SJCRH30 (cell line): ENCODE results near the gene NCBP3. TPM values are rescaled to one million over a fixed set of nuclear protein-coding genes. Genes with fewer than 3 reads are reported as not detected.

Source experiments
- DNase-seq, 2 experiments: peaks; one replicate each; pipeline ENCODE4 v3.0.0-alpha.2; 2015 to 2020
- H3K27ac ChIP-seq: fragments of 250-450 bp; sonication (Bioruptor Pico); 2 replicates; pipeline ENCODE4 v1.5.1; 2020; ENCODE audit warnings: mild to moderate bottlenecking, moderate library complexity
- H3K27me3 ChIP-seq: fragments of 250-450 bp; sonication (Bioruptor Pico); 2 replicates; pipeline ENCODE4 v1.5.1; 2020; ENCODE audit warnings: mild to moderate bottlenecking, moderate library complexity
- H3K36me3 ChIP-seq: fragments of 250-450 bp; sonication (Bioruptor Pico); 2 replicates; pipeline ENCODE4 v1.5.1; 2020; ENCODE audit warnings: mild to moderate bottlenecking, moderate library complexity
- H3K4me1 ChIP-seq: fragments of 250-450 bp; sonication (Bioruptor Pico); 2 replicates; pipeline ENCODE4 v1.5.1; 2020; ENCODE audit warnings: mild to moderate bottlenecking, moderate library complexity
- H3K4me3 ChIP-seq: fragments of 250-450 bp; sonication (Bioruptor Pico); 2 replicates; pipeline ENCODE4 v1.5.1; 2020; ENCODE audit warnings: mild to moderate bottlenecking, moderate library complexity
- H3K9me3 ChIP-seq: fragments of 250-450 bp; sonication (Bioruptor Pico); replicated peaks from 2 replicates; pipeline ENCODE4 v1.5.1; 2020; ENCODE audit warnings: mild to moderate bottlenecking, moderate library complexity
- total RNA-seq: library from RNA; depleted of rRNA; stranded (reverse); fragments of >200 nt; shearing (Covaris generic); gene quantifications from 2 replicates; pipeline ENCODE4 v1.2.3, GENCODE V29; 2014

The NCBP3 gene
- total RNA-seq, 1 experiment from 2014 or later: 25.4 TPM

DNA sequence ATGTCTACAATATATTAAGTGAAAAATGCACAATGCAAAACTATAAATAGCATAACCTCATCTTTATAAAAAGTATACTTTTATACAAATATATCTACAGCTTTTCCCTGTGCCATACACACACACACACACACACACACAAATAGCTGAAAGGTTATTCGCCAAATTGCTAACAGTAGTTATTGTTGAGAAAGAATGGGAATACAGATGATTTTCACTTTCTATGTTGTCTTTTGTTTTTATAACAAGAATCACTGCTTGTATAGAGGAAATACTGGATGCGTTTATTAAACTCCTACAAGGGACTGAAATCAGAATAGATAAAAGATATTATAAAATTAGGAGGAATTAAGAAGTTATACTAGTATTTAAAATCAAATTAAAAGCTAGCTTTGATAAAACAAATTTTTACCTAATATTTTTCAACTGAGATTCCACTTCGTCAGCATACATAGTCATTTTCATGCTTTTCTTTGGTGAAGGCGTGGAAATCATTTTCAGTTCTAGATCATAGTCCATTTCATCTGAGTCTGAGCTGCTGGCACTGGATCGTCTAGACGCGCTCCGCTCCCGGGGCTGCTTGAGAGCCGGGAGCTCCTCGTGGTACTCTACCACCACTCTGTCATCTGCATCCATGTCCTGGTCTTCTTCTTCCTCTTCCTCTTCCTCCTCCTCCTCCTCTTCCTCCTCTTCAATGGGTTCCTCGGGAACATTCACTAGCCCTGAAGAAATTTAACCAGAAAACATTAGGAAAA, 28.0 kb downstream of the NCBP3 start:
- Histone ChIP-seq H3K4me1 (no peaks in the 10 kb centered on the region), H3K9me3 (no peaks in the 10 kb centered on the region), H3K27me3 (no peaks in the 10 kb centered on the region), H3K4me3 (no peak overlapping the region), H3K27ac (no peak overlapping the region), H3K36me3 (peaks cover 18% of the 10 kb centered on the region)
- DNase-seq: no peak

- Histone ChIP-seq H3K36me3 (peaks cover 10% of the 10 kb centered on the region), H3K4me3 (no peak overlapping the region), H3K27me3 (no peaks in the 10 kb centered on the region), H3K4me1 (no peaks in the 10 kb centered on the region), H3K9me3 (no peaks in the 10 kb centered on the region), H3K27ac (no peak overlapping the region)
- no peak for DNase-seq
Measured at GRCh38 chr17:3815925-3816324, 30.1 kb downstream of the NCBP3 start.

GRCh38 chr17:3815122-3815521, 30.9 kb downstream of the NCBP3 start:
- peaks cover 10% of the 10 kb centered on the region for H3K36me3 ChIP-seq
- no peak overlapping the region for H3K27ac ChIP-seq
- no peak for DNase-seq
- H3K27me3 ChIP-seq: no peaks in the 10 kb centered on the region
- no peaks in the 10 kb centered on the region for H3K4me1 ChIP-seq
- no peak overlapping the region for H3K4me3 ChIP-seq
- H3K9me3 ChIP-seq: no peaks in the 10 kb centered on the region

- no peak for DNase-seq
- H3K36me3 ChIP-seq: peaks cover 10% of the 10 kb centered on the region
- no peaks in the 10 kb centered on the region for H3K4me1 ChIP-seq
- no peak overlapping the region for H3K4me3 ChIP-seq
- no peaks in the 10 kb centered on the region for H3K27me3 ChIP-seq
- no peak overlapping the region for H3K27ac ChIP-seq
- H3K9me3 ChIP-seq: no peaks in the 10 kb centered on the region
Measured at GRCh38 chr17:3814361-3814760, 31.7 kb downstream of the NCBP3 start.

- H3K36me3 ChIP-seq: peaks cover 7% of the 10 kb centered on the region
- no peak for DNase-seq
- no peak overlapping the region for H3K27ac ChIP-seq
- no peaks in the 10 kb centered on the region for H3K27me3 ChIP-seq
- H3K4me3 ChIP-seq: no peak overlapping the region
- no peaks in the 10 kb centered on the region for H3K9me3 ChIP-seq
- no peaks in the 10 kb centered on the region for H3K4me1 ChIP-seq
Measured at GRCh38 chr17:3813171-3813570, 32.9 kb downstream of the NCBP3 start.

DNA sequence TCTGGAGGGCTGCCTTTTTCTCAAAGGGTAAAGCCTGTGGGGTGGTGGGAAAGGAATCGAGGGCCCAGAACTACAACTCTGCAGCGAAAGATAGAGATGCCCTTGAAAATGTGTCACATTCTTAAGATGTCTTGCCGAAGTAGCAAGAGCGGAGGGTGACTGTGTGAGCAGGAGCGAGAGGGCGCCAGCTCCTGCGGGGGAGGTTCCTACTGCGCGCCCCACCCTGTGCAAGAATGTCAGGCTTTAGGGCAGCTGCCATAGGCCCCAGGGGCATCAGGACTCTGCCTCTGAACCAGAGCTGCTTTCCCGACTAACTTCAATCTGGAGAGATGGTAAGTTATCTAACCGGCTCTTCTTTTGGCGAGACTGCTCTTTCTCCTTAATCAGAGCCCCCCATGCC, 33.3 kb downstream of the NCBP3 start:
- Histone ChIP-seq H3K36me3 (peaks cover 5% of the 10 kb centered on the region), H3K4me3 (no peak overlapping the region), H3K27me3 (no peaks in the 10 kb centered on the region), H3K27ac (no peak overlapping the region), H3K9me3 (no peaks in the 10 kb centered on the region), H3K4me1 (no peaks in the 10 kb centered on the region)
- no peak for DNase-seq

DNA sequence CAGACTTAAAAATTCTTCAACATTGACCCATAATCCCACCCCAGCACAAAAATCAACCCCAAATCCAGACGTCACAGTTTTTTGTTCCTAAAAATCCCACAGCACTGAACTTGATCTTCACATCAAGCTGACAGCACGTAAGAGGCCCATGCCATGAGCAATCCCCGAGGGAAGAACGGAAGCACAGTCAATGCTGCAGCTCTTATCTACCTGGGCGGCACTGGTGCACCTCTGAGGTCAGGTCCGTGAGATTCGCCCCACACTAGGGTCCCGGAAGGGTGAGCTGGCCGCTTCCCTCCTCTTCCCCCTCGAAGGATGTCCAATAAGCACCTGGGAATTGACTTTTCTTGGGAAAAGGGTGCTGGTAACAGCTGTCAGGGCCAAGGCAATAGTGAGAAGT, 33.8 kb downstream of the NCBP3 start:
- Histone ChIP-seq H3K36me3 (peaks cover 2% of the 10 kb centered on the region), H3K27ac (no peak overlapping the region), H3K9me3 (no peaks in the 10 kb centered on the region), H3K4me1 (no peaks in the 10 kb centered on the region), H3K27me3 (no peaks in the 10 kb centered on the region), H3K4me3 (no peak overlapping the region)
- no peak for DNase-seq

DNA sequence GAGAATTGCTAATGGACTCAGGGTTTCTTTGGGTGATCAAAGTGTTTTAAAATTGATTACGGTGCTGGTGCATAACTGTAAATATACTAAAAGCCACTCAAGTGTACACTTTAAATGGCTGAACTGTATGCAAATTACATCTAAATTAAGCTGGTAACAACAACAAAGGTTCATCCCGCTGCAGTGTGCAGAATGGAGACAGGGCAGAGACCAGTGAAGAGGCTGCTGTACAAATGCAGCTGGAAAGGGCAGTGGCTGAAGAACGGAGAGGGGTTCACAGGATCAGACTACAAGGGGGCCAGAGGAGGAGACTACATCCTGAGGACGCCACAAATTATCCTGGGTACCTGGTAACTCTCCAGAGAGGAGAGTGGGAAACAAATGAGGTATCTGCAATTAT, 36.0 kb downstream of the NCBP3 start:
- Histone ChIP-seq H3K4me3 (no peak overlapping the region), H3K9me3 (no peaks in the 10 kb centered on the region), H3K27me3 (no peaks in the 10 kb centered on the region), H3K4me1 (no peaks in the 10 kb centered on the region), H3K36me3 (peaks cover 2% of the 10 kb centered on the region; the same call in 1 of the 2 replicates), H3K27ac (no peak overlapping the region)
- DNase-seq: no peak

DNA sequence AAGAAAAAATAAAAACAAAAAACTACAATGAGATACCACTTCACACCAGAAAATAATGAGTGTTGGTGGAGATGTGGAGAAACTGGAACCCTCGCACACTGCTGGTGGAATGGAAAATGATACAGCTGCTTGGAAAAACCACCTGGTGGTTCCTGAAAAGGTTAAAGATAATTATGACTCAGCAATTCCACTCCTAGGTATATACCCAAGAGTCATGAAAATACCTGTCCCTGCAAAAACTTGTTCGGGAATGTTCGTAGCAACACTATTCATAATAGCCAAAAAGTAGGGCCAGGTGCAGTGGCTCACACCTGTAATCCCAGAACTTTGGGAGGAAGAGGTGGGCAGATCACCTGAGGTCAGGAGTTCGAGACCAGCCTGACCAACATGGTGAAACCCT, 36.9 kb downstream of the NCBP3 start:
- DNase-seq: no peak
- Histone ChIP-seq H3K4me3 (no peak overlapping the region), H3K27ac (no peak overlapping the region), H3K36me3 (peaks cover under 1% of the 10 kb centered on the region; the same call in 1 of the 2 replicates), H3K9me3 (no peaks in the 10 kb centered on the region), H3K4me1 (no peaks in the 10 kb centered on the region), H3K27me3 (no peaks in the 10 kb centered on the region)

- no peak overlapping the region for H3K27ac ChIP-seq
- no peak overlapping the region for H3K4me3 ChIP-seq
- DNase-seq: no peak
- H3K9me3 ChIP-seq: no peaks in the 10 kb centered on the region
- H3K36me3 ChIP-seq: no peaks in the 10 kb centered on the region
- no peaks in the 10 kb centered on the region for H3K27me3 ChIP-seq
- no peaks in the 10 kb centered on the region for H3K4me1 ChIP-seq
Measured at GRCh38 chr17:3808701-3809100, 37.3 kb downstream of the NCBP3 start.

- Histone ChIP-seq H3K27me3 (no peaks in the 10 kb centered on the region), H3K9me3 (no peaks in the 10 kb centered on the region), H3K36me3 (no peaks in the 10 kb centered on the region), H3K27ac (no peak overlapping the region), H3K4me1 (no peaks in the 10 kb centered on the region), H3K4me3 (no peak overlapping the region)
- no peak for DNase-seq
Measured at GRCh38 chr17:3805581-3805980, 40.5 kb downstream of the NCBP3 start.

DNA sequence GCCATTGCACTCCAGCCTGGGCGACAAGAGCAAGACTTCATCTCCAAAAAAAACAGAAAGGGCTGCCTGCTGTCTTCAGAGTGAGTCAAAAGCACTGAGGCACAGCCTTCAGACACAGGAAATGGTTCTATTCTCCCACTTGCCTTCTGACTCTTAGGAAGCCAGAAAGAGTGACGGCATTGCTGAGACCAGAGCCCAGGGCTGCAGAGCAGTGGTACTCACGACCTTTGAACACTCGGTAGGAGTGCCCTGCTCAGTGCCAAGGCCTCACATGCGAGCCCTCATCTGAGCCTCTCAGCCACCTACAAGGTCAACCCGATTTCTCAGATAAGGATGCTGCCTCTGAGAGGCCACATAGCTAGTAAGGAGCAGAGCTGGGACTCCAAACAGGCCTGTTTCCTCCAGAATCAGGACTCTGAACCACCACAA, 41.5 kb downstream of the NCBP3 start:
- H3K27ac ChIP-seq: no peak overlapping the region
- no peak overlapping the region for H3K4me3 ChIP-seq
- no peaks in the 10 kb centered on the region for H3K9me3 ChIP-seq
- no peaks in the 10 kb centered on the region for H3K27me3 ChIP-seq
- H3K4me1 ChIP-seq: no peaks in the 10 kb centered on the region
- H3K36me3 ChIP-seq: no peaks in the 10 kb centered on the region
- DNase-seq: no peak

DNA sequence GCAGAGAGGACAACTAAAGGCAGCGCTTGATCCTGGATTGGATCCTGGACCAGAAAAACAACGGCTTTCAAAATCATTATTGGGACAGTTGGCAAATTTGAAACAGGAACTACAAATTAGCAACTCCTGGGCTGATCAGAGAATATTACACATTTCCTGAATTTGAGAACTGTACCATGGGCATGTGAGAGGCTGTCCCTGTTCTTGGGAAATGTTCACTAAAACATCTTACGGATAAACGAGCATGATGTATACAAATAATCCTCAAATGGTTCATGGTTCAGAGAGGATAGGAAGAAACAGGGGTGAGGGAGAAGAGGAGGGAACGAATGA, 42.8 kb downstream of the NCBP3 start:
- Histone ChIP-seq H3K27ac (no peak overlapping the region), H3K4me1 (no peaks in the 10 kb centered on the region), H3K9me3 (no peaks in the 10 kb centered on the region), H3K27me3 (no peaks in the 10 kb centered on the region), H3K4me3 (no peak overlapping the region), H3K36me3 (no peaks in the 10 kb centered on the region)
- no peak for DNase-seq

- no peak overlapping the region for H3K27ac ChIP-seq
- H3K27me3 ChIP-seq: no peaks in the 10 kb centered on the region
- H3K4me1 ChIP-seq: no peaks in the 10 kb centered on the region
- H3K4me3 ChIP-seq: no peak overlapping the region
- no peak for DNase-seq
- H3K9me3 ChIP-seq: no peaks in the 10 kb centered on the region
- no peaks in the 10 kb centered on the region for H3K36me3 ChIP-seq
Measured at GRCh38 chr17:3802461-3803307, 43.4 kb downstream of the NCBP3 start.

DNA sequence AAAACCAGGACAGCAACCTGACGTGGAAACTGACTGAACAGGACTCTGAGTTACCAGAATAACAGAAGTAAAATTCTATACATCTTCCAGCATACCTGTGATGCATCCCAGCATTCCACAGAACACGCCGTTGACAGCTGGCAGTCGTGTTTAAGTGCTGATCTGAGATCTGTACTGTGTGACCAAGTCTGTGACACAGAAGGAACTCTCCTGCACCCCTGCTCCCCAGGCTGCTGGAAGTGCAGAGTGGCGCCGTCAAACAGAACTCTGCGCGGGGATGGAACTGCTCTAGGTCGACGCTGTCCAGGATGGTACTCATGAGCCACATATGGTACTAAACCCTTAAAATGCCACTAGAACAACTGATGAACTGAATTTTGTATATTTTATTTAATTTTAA, 44.3 kb downstream of the NCBP3 start:
- Histone ChIP-seq H3K9me3 (no peaks in the 10 kb centered on the region), H3K4me1 (no peaks in the 10 kb centered on the region), H3K27me3 (no peaks in the 10 kb centered on the region), H3K4me3 (no peak overlapping the region), H3K36me3 (no peaks in the 10 kb centered on the region), H3K27ac (no peak overlapping the region)
- DNase-seq: no peak
